ENCODE data around the gene TMEM252.

TMEM252 gene

DNA sequence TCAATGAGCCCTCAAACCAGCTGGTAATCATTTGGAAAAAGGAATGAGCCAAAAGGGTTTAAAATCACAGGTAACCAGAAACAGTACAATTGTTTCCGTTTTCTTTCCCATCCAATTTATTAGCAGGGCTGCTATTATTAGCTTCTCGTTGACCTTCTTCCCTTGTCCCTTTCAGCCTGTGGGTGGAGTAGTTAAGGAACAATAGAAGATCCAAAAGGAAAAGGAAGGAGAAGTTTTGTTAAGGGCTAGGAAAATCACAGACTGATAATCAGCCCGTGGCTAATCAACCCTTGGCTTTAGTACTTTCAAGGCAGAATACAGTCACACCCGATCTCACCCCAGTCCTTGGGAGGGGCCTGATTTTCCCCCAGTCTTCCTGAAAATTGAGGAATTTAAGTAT, 38.4 kb downstream of the TMEM252 start:
- TF ChIP-seq EZH2phosphoT487 (IDR thresholded peaks at IDR 0.05; ENCODE audit: low read length) = no peak
- TF ChIP-seq, protein P1, sequence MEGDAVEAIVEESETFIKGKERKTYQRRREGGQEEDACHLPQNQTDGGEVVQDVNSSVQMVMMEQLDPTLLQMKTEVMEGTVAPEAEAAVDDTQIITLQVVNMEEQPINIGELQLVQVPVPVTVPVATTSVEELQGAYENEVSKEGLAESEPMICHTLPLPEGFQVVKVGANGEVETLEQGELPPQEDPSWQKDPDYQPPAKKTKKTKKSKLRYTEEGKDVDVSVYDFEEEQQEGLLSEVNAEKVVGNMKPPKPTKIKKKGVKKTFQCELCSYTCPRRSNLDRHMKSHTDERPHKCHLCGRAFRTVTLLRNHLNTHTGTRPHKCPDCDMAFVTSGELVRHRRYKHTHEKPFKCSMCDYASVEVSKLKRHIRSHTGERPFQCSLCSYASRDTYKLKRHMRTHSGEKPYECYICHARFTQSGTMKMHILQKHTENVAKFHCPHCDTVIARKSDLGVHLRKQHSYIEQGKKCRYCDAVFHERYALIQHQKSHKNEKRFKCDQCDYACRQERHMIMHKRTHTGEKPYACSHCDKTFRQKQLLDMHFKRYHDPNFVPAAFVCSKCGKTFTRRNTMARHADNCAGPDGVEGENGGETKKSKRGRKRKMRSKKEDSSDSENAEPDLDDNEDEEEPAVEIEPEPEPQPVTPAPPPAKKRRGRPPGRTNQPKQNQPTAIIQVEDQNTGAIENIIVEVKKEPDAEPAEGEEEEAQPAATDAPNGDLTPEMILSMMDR (IDR thresholded peaks at IDR 0.05; ENCODE audit: low read length) = no peak
- TF ChIP-seq EZH2 (optimal IDR thresholded peaks at IDR 0.05; ENCODE audit: low read depth, low read length) = no peak
- H2AFZ ChIP-seq (ENCODE audit: low read length) = no peak overlapping the region

GRCh38 chr9:68500457-68501381, 40.0 kb downstream of the TMEM252 start:
- Histone ChIP-seq H3F3A (ENCODE audit: insufficient read depth, low read length) (no peaks in the 10 kb centered on the region), H3K27ac (ENCODE audit: low read length) (no peak overlapping the region), H3K9ac (ENCODE audit: low read length) (no peak overlapping the region), H3K36me3 (replicated peaks; ENCODE audit: insufficient read depth, low read length) (no peaks in the 10 kb centered on the region), H3K79me2 (ENCODE audit: low read length) (no peaks in the 10 kb centered on the region), H3K4me3 (ENCODE audit: low read length) (no peak overlapping the region), H3K9me3 (replicated peaks; ENCODE audit: insufficient read depth, low read length) (no peaks in the 10 kb centered on the region), H3K4me2 (ENCODE audit: low read depth, low read length) (no peak overlapping the region), H3K9me2 (replicated peaks; ENCODE audit: insufficient read depth, low read length) (no peaks in the 10 kb centered on the region), H2AFZ (ENCODE audit: low read length) (no peak overlapping the region), H3K4me1 (ENCODE audit: low read length) (no peaks in the 10 kb centered on the region), H3K27me3 (replicated peaks; ENCODE audit: insufficient read depth, low read length) (no peaks in the 10 kb centered on the region), H4K20me1 (ENCODE audit: insufficient read depth, low read length) (no peaks in the 10 kb centered on the region)
- TF ChIP-seq, protein P1 (IDR thresholded peaks at IDR 0.05; ENCODE audit: low read length) = no peak
- TF ChIP-seq EZH2phosphoT487 (IDR thresholded peaks at IDR 0.05; ENCODE audit: low read length) = no peak
- TF ChIP-seq EZH2 (optimal IDR thresholded peaks at IDR 0.05; ENCODE audit: low read depth, low read length) = no peak
- no peak for DNase-seq

More for the DNA sequence above, 38.4 kb downstream of the TMEM252 start:
- H3K4me3 ChIP-seq (ENCODE audit: low read length) = no peak overlapping the region
- no peaks in the 10 kb centered on the region for H3K4me1 ChIP-seq (ENCODE audit: low read length)
- H4K20me1 ChIP-seq (ENCODE audit: insufficient read depth, low read length) = no peaks in the 10 kb centered on the region
- no peak overlapping the region for H3K27ac ChIP-seq (ENCODE audit: low read length)
- H3F3A ChIP-seq (ENCODE audit: insufficient read depth, low read length) = no peaks in the 10 kb centered on the region
- H3K4me2 ChIP-seq (ENCODE audit: low read depth, low read length) = no peak overlapping the region
- no peaks in the 10 kb centered on the region for H3K9me3 ChIP-seq (replicated peaks; ENCODE audit: insufficient read depth, low read length)
- no peaks in the 10 kb centered on the region for H3K36me3 ChIP-seq (replicated peaks; ENCODE audit: insufficient read depth, low read length)
- no peaks in the 10 kb centered on the region for H3K9me2 ChIP-seq (replicated peaks; ENCODE audit: insufficient read depth, low read length)
- no peak overlapping the region for H3K9ac ChIP-seq (ENCODE audit: low read length)
- H3K79me2 ChIP-seq (ENCODE audit: low read length) = no peaks in the 10 kb centered on the region
- H3K27me3 ChIP-seq (replicated peaks; ENCODE audit: insufficient read depth, low read length) = no peaks in the 10 kb centered on the region
- DNase-seq = no peak

- Histone ChIP-seq H3K36me3 (replicated peaks; ENCODE audit: insufficient read depth, low read length) (no peaks in the 10 kb centered on the region), H4K20me1 (ENCODE audit: insufficient read depth, low read length) (no peaks in the 10 kb centered on the region), H2AFZ (ENCODE audit: low read length) (no peak overlapping the region), H3K9ac (ENCODE audit: low read length) (no peak overlapping the region), H3K4me3 (ENCODE audit: low read length) (no peak overlapping the region), H3K9me2 (replicated peaks; ENCODE audit: insufficient read depth, low read length) (no peaks in the 10 kb centered on the region), H3K27ac (ENCODE audit: low read length) (no peak overlapping the region), H3K4me1 (ENCODE audit: low read length) (no peaks in the 10 kb centered on the region), H3K27me3 (replicated peaks; ENCODE audit: insufficient read depth, low read length) (no peaks in the 10 kb centered on the region), H3F3A (ENCODE audit: insufficient read depth, low read length) (no peaks in the 10 kb centered on the region), H3K79me2 (ENCODE audit: low read length) (no peaks in the 10 kb centered on the region), H3K4me2 (ENCODE audit: low read depth, low read length) (no peak overlapping the region), H3K9me3 (replicated peaks; ENCODE audit: insufficient read depth, low read length) (no peaks in the 10 kb centered on the region)
- TF ChIP-seq EZH2 (optimal IDR thresholded peaks at IDR 0.05; ENCODE audit: low read depth, low read length) = no peak
- no peak for TF ChIP-seq EZH2phosphoT487 (IDR thresholded peaks at IDR 0.05; ENCODE audit: low read length)
- TF ChIP-seq, protein P1 (IDR thresholded peaks at IDR 0.05; ENCODE audit: low read length) = no peak
- no peak for DNase-seq
These were observed 41.9 kb downstream of the TMEM252 start for GRCh38 chr9:68498816-68499215.
